HUES6 (cell line): ENCODE measurements around the gene CDC73.
"Not testable (repeated sequence)": the region's sequence is repeated elsewhere in the genome, so short reads cannot be mapped to it uniquely, and the experiment has no call there.

ENCODE experiments used
- H3K27ac ChIP-seq: 2 replicates; pipeline ENCODE4 v1.7.0; 2013; ENCODE audit warnings: low read depth, mild to moderate bottlenecking, low read length, inconsistent platforms
- H3K27me3 ChIP-seq: 2 replicates; pipeline ENCODE4 v1.6.1; 2013; ENCODE audit warnings: low read length; ENCODE audit not compliant: control insufficient read depth, insufficient read depth
- H3K36me3 ChIP-seq: 2 replicates; pipeline ENCODE4 v1.6.1; 2013; ENCODE audit warnings: low read length; ENCODE audit not compliant: control insufficient read depth, insufficient read depth
- H3K4me1 ChIP-seq: 2 replicates; pipeline ENCODE4 v1.6.1; 2013; ENCODE audit warnings: low read length; ENCODE audit not compliant: control insufficient read depth, insufficient read depth
- H3K4me3 ChIP-seq: 2 replicates; pipeline ENCODE4 v1.5.1; 2013; ENCODE audit warnings: low read depth, low read length
- H3K9ac ChIP-seq: one replicate; pipeline ENCODE4 v1.6.1; 2013; ENCODE audit warnings: mild to moderate bottlenecking, low read length
- H3K9me3 ChIP-seq: 2 replicates; pipeline ENCODE4 v1.6.1; 2013; ENCODE audit warnings: low read depth, low read length; ENCODE audit not compliant: control insufficient read depth, insufficient read depth

The CDC73 gene

GRCh38 chr1:193113992-193114332 is 7.9 kb upstream of the CDC73 start:
- Histone ChIP-seq H3K9me3 (no peaks in the 10 kb centered on the region), H3K4me3 (no peak overlapping the region), H3K36me3 (no peaks in the 10 kb centered on the region), H3K27me3 (no peaks in the 10 kb centered on the region), H3K9ac (peak overlapping the region; percentile 11), H3K27ac (peak overlapping the region; percentile 37; the same call in 1 of the 2 replicates), H3K4me1 (peaks cover 38% of the 10 kb centered on the region)

- Histone ChIP-seq H3K4me1 (peaks cover 38% of the 10 kb centered on the region), H3K9me3 (no peaks in the 10 kb centered on the region), H3K9ac (no peak overlapping the region), H3K27ac (no peak overlapping the region), H3K4me3 (no peak overlapping the region), H3K27me3 (no peaks in the 10 kb centered on the region), H3K36me3 (no peaks in the 10 kb centered on the region)
Measured at GRCh38 chr1:193114485-193115095, 7.2 kb upstream of the CDC73 start.

DNA sequence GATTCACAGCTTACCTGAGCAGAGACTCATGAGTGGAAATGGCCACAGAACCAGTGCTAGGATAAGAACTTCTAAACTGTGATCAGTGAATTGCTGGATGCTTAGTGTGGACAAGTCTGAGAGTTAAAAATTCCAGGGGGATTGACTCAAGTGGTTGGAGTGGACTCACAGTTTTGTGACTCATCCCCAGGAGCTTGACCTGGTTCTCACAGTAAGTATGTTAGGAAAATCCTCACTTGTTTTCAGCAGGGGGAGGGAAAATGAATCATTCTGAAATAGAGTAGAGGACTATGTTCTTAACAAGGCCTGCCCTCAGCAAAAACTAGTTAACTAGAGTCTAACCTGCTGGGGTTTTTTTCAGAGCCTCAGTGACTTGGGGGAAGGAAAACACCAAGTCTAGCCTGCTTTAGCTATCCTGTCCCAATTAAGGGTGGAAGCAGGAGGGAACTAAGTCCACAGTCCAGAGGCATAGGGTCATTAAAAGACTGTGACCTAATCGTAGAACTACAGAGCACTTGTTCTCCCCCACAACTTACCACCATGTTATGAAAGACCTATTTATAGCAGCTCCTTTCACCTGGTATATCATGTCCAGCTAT is 6.1 kb upstream of the CDC73 start:
- no peaks in the 10 kb centered on the region for H3K9me3 ChIP-seq
- H3K9ac ChIP-seq = no peak overlapping the region
- H3K36me3 ChIP-seq = no peaks in the 10 kb centered on the region
- H3K27ac ChIP-seq = no peak overlapping the region
- no peak overlapping the region for H3K4me3 ChIP-seq
- no peaks in the 10 kb centered on the region; the same call in 1 of the 2 replicates for H3K27me3 ChIP-seq
- H3K4me1 ChIP-seq = peaks cover 38% of the 10 kb centered on the region

- H3K4me1 ChIP-seq = peaks cover 30% of the 10 kb centered on the region
- H3K27ac ChIP-seq, H3K9me3 ChIP-seq, H3K4me3 ChIP-seq, H3K9ac ChIP-seq, H3K36me3 ChIP-seq, H3K27me3 ChIP-seq: not testable (repeated sequence)
Measured at GRCh38 chr1:193117167-193117566, 4.7 kb upstream of the CDC73 start.

DNA sequence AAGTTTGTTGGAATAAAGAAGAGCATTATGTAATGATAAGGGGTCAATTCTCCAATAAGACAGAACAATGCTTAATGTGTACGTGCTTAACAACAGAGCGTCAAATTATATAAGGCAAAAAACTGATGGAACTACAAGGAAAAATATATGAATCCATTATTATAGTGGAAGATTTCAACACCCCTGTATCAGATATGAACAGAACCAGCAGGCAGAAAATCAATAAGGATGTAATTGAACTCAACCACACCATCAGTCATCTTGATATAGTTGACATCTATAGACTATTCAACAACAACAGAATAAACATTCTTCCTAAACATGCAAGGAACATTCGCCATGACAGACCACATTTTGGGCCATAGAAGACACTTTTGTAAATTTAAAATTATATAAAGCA is 3.6 kb upstream of the CDC73 start:
- H3K4me3 ChIP-seq = no peak overlapping the region
- peaks cover 22% of the 10 kb centered on the region for H3K4me1 ChIP-seq
- no peaks in the 10 kb centered on the region for H3K36me3 ChIP-seq
- H3K9me3 ChIP-seq = no peaks in the 10 kb centered on the region
- no peak overlapping the region for H3K27ac ChIP-seq
- no peak overlapping the region for H3K9ac ChIP-seq
- H3K27me3 ChIP-seq = no peaks in the 10 kb centered on the region; the same call in 1 of the 2 replicates

DNA sequence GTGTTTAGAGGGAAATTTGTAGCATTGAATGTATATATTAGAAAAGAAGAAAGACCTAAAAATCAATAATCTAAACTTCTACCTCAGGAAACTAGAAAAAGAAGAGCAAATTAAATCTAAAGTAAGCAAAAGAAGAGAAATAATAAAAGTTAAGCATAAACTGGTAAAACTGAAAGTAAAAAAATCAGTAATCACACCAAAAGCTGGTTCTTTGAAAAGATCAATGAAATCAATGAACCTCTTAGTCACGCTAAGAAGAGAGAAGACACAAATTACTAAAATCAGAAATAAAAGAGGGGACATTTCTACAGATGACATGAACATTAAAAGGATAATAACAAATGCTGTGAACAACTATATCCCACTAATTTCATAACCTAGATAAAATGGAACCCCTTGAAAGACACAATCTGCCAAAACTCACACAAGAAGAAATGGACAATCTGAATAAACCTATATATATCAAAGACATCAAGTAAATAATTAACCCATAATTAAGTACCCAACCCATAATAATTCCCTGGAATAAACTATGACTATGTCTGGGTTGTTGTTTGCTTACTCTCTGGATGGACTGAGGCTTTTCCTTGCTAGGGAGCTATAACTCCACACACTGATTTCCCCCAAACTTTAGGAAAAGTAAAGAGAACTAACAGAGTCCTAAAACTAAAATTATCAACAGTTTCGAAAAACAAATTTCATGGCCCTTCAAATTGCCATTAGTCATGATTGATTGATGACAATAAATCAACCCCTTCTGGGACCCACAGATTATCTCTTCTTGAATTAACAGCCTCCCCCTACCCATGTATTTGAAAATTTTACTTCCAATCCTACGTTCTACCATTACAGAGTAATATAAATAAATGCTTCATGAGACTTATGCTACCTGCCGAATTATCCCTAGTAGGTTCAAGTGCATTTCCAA is 2.8 kb upstream of the CDC73 start:
- Histone ChIP-seq H3K4me1 (peaks cover 14% of the 10 kb centered on the region), H3K27ac (no peak overlapping the region), H3K4me3 (no peak overlapping the region), H3K27me3 (no peaks in the 10 kb centered on the region; the same call in 1 of the 2 replicates), H3K9me3 (no peaks in the 10 kb centered on the region), H3K9ac (no peak overlapping the region), H3K36me3 (no peaks in the 10 kb centered on the region)

DNA sequence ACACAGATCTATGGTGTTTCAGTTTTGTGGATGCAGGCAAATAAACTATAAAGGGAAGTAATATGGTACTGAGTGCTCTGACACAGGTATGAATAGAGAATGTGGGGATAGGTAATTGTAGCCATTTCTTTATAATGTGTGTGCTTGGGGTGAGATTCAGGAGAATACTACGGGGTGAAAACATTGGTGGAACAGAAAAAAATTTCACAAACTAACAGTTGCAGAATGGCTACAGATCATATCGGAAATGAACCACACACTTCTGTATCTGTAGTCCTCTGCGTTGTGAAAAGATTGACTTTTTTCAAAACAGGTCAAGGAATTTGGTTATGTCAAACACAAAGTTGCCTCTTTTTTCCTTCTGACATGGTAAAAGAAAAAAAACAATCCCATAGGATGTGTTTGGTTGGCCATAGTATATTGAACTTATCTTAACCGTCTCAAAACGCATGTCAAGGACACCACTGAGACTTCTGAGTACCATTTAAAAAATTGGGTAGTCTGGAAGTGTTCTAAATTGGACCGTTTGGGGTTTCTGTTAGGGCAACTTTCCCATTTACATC is 1.1 kb upstream of the CDC73 start:
- Histone ChIP-seq H3K4me1 (peaks cover 3% of the 10 kb centered on the region; the same call in 1 of the 2 replicates), H3K27ac (no peak overlapping the region), H3K36me3 (peaks cover 10% of the 10 kb centered on the region), H3K4me3 (peak overlapping the region; percentile 95), H3K9me3 (no peaks in the 10 kb centered on the region), H3K27me3 (no peaks in the 10 kb centered on the region; the same call in 1 of the 2 replicates), H3K9ac (no peak overlapping the region)

DNA sequence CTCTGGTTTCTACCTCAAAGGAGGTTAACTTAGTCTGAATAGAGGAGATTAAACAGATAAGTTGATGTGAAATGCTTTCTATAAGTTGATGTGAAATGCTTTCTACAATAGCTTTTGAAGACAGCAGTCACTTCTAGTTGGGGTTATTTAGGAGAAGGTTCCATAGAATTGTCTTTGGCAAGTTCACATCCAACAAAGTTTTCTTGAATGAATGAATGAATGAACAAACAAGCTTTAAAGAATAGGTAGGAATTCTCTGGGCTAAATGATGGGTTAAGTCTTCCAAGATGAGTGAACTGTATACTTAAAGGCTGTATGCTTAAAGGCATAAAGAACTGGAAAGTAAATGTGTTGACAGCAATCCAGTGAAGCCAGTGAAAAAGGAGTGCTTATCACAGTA is 1.9 kb downstream of the CDC73 start:
- Histone ChIP-seq H3K36me3 (peaks cover 29% of the 10 kb centered on the region), H3K27ac (no peak overlapping the region), H3K4me3 (peak overlapping the region; percentile 95), H3K27me3 (no peaks in the 10 kb centered on the region; the same call in 1 of the 2 replicates), H3K4me1 (no peaks in the 10 kb centered on the region), H3K9me3 (no peaks in the 10 kb centered on the region), H3K9ac (no peak overlapping the region)

- no peaks in the 10 kb centered on the region for H3K9me3 ChIP-seq
- no peak overlapping the region for H3K4me3 ChIP-seq
- H3K9ac ChIP-seq = no peak overlapping the region
- peaks cover 40% of the 10 kb centered on the region for H3K36me3 ChIP-seq
- H3K4me1 ChIP-seq = no peaks in the 10 kb centered on the region
- H3K27ac ChIP-seq = no peak overlapping the region
- no peaks in the 10 kb centered on the region; the same call in 1 of the 2 replicates for H3K27me3 ChIP-seq
Measured at GRCh38 chr1:193125369-193125768, 3.5 kb downstream of the CDC73 start.

DNA sequence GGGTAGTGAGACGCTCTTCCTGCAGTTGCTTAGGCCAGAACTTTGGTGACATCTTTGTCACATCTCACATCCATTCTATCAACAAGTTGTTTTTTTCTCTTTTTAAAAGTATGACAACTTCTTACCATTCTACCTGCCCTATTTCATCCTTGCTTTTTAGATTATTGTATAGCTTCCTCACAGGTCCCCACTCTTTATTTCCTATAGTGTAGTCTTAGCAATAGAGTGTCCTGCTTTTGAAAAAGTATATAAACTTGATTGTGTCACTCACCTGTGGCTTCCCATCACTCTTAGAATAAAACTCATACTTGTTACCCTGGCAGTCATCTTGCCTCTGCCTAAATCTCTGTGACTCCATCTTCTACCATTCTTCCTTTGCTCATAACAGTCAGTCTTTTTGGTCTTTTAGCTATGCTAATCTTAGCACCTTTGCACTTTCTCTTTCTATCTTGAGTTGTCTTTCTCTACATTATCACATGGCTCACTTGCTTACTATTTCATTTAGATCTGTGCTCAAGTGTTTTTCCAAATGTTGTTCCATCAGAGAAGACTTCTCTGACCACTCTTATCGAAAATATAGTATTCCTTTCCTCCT is 9.5 kb downstream of the CDC73 start:
- no peaks in the 10 kb centered on the region for H3K4me1 ChIP-seq
- H3K9ac ChIP-seq = no peak overlapping the region
- H3K27ac ChIP-seq = no peak overlapping the region
- no peaks in the 10 kb centered on the region for H3K9me3 ChIP-seq
- H3K36me3 ChIP-seq = peaks cover 68% of the 10 kb centered on the region
- H3K4me3 ChIP-seq = no peak overlapping the region
- no peaks in the 10 kb centered on the region for H3K27me3 ChIP-seq
